Measurements from ENCODE around the gene TRMT112. TPM values are rescaled to one million over a fixed set of nuclear protein-coding genes. Genes with fewer than 3 reads are reported as not detected.
A peak's percentile ranks its signal among the peaks of the same experiment; 100 is the strongest.

TRMT112 gene
- total and polyA plus RNA-seq, 11 donors, result 80.0 to 186 (median 107) TPM

DNA sequence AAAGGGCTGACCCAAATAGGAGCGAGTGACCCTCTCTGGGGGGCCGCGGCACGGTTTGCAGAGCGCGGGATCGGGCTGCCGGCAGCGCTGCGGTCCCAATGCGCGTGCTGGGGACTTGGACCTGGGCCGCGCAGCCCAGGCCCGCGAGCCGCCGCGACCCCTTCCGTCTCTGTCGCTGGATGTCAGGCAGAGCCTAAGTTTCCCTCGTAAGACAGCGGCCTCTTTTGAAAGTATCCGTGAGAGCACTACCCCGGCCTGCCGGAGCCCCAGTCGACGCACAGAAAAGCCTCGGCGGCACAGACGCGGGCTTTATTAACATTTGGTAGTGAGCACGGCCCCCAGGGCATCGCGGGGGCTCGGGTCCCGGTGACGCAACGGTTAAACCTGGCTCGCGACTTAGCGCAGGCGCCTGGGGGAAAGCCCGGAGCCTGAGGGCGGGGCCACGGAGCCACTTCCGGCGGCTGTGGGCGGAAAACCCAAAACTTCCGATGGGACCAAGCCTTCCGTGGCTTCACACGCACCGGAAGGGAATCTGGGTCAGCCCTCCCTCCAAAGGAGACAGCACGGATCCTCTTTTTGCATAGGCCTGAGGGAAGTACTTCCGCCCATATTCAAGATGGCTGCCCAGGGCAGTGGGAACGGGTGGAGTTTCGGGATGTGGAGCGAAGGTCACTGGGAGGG is 47.7 kb downstream of the TRMT112 start:
- Histone ChIP-seq H3K36me3 (peaks cover 0 to 24% (median 16%) of the 10 kb centered on the region in 9 donors), H3K9me3 (no peaks in the 10 kb centered on the region), H3K27ac (peak overlapping the region; percentile 86 to 100 (median 97)), H3K27me3 (no peaks in the 10 kb centered on the region), H3K4me3 (peak overlapping the region; percentile 63 to 98 (median 80)), H3K4me1 (peaks cover 2 to 51% (median 33%) of the 10 kb centered on the region in 12 donors)
- DNase-seq (peak; percentile 98 to 99 (median 98)), ATAC-seq (peak; percentile 86 to 91 (median 90))
- whole genome bisulfite sequencing, 4 donors, result 0 to 1% (median 0%) methylated on average over 25 to 58 of the region's 58 CpGs
- TF ChIP-seq POLR2A (IDR thresholded peaks at IDR 0.05), result peak in 1 of 2 donors; percentile 50
- TF ChIP-seq, protein P1, sequence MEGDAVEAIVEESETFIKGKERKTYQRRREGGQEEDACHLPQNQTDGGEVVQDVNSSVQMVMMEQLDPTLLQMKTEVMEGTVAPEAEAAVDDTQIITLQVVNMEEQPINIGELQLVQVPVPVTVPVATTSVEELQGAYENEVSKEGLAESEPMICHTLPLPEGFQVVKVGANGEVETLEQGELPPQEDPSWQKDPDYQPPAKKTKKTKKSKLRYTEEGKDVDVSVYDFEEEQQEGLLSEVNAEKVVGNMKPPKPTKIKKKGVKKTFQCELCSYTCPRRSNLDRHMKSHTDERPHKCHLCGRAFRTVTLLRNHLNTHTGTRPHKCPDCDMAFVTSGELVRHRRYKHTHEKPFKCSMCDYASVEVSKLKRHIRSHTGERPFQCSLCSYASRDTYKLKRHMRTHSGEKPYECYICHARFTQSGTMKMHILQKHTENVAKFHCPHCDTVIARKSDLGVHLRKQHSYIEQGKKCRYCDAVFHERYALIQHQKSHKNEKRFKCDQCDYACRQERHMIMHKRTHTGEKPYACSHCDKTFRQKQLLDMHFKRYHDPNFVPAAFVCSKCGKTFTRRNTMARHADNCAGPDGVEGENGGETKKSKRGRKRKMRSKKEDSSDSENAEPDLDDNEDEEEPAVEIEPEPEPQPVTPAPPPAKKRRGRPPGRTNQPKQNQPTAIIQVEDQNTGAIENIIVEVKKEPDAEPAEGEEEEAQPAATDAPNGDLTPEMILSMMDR (IDR thresholded peaks at IDR 0.05), result peak in 5 of 12 donors; percentile 6 to 53 (median 12)
- intact Hi-C loops (cut with DNase I), result loop anchor here in 5 of 10 donors (1.0 to 2.0 kb wide), 7 partner anchors 16 to 36 kb away; partner anchors contain the start of genes ESRRA (in 3 of the 5), GPR137 (in 3 of the 5), FKBP2 (in 2 of the 5) and PLCB3 (in 2 of the 5)

DNA sequence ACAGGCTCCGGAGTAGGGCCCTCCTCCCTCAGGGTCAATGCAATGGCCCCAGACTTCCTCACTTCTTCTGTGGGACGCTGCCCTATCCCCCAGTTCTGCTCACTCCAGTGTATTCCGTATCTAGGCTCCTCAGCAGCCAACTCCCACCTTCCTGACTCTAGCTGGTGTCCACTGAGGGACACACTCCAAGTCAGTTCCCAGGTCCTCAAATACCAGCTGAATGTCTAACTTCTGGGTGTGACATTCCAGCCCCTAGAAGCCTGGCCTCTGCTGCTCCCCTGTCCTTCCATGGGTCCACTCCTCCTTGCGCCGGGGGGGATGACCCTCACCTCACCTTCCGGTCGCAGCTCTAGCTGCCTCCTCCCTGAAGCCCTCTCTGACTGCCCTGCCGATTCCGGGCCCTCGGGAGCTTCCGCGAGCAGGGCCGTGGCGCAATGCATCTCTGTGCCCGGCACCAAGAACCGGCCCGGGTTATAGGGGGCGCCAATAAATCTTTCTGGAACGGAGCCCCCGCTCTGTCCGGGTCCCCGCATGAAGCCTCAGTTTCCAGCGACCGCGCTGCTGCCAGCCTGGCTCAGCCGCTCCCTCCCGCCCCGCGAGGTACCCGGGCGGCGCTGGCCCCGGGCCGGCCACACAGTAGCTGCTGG is 48.3 kb downstream of the TRMT112 start:
- TF ChIP-seq, protein P1 (IDR thresholded peaks at IDR 0.05), result peak in 1 of 12 donors; percentile 12
- no peak for TF ChIP-seq POLR2A (IDR thresholded peaks at IDR 0.05)
- no peaks in the 10 kb centered on the region for H3K9me3 ChIP-seq
- WGBS, 4 donors, result 0 to 2% (median 1%) methylated on average over 14 to 34 of the region's 34 CpGs
- intact Hi-C loops (cut with DNase I), result loop anchor here in 4 of 10 donors (1.0 to 2.0 kb wide), 3 partner anchors 18 to 22 kb away; partner anchors contain the start of genes PLCB3 (in 3 of the 4) and PPP1R14B (in 1 of the 4)
- peak overlapping the region; percentile 63 to 95 (median 79) for H3K4me3 ChIP-seq
- peak in 2 of 4 donors; percentile 7 to 27 for ATAC-seq
- peaks cover 0 to 31% (median 20%) of the 10 kb centered on the region in 9 donors for H3K36me3 ChIP-seq
- DNase-seq, result peak; percentile 59 to 84 (median 80)
- H3K4me1 ChIP-seq, result peaks cover 2 to 51% (median 33%) of the 10 kb centered on the region in 12 donors
- H3K27me3 ChIP-seq, result no peaks in the 10 kb centered on the region
- peak overlapping the region; percentile 86 to 100 (median 97) for H3K27ac ChIP-seq

DNA sequence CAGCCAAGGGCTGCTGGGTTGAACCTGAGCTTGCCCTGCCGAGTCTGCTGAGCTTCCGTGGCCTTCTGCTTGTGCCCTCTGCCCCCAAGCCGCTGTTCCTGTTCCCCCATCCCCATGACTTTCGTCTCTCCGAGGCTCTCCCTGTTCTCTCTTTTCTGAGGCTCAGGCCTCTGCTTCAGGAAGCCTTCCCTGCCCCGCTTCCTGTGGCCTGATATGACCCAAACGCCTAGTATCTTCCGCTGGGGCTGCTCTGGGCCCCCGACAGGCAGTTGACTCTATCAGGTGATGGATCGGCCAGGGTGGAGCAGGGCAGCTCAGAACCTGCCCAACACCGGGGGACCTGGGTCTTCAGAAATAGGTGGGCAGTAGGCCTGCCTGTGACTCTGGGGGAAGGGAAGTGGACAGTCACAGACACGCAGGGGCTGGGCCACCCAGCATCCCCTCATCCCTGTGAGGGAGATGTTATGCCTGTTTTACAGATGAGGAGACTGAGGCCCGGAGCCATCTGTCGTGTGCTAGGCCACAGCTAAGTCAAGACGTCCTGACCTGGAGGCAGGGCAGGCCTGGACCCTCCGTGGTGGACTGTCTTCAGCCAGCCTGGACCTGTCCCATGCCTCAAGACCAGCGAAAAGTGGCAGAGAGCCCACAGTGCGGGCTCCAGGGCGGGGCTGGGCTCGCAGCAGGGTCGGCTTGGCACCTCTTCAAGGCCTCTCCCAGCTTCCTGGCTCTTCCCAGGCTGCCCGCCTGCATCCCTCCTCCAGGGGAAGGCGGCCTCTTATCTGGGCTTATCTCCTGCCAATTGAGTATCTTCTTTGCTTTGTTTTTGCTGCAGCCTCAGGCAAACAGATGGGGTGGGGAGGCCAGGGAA is 49.1 kb downstream of the TRMT112 start:
- H3K27me3 ChIP-seq, result no peaks in the 10 kb centered on the region
- peak overlapping the region; percentile 63 to 95 (median 79) for H3K4me3 ChIP-seq
- H3K9me3 ChIP-seq, result no peaks in the 10 kb centered on the region
- peaks cover 0 to 38% (median 28%) of the 10 kb centered on the region in 9 donors for H3K36me3 ChIP-seq
- intact Hi-C loops (cut with DNase I), result loop anchor here in 3 of 10 donors (1.0 to 2.0 kb wide), 3 partner anchors 17 to 21 kb away; partner anchors contain the start of genes PLCB3 (in 2 of the 3) and PPP1R14B (in 1 of the 3)
- no peak for TF ChIP-seq POLR2A (IDR thresholded peaks at IDR 0.05)
- TF ChIP-seq, protein P1 (IDR thresholded peaks at IDR 0.05), result no peak
- WGBS, 4 donors, result 26 to 39% (median 36%) methylated on average over 21 to 23 of the region's 23 CpGs
- peak in 2 of 4 donors; percentile 0 for ATAC-seq
- H3K27ac ChIP-seq, result peak overlapping the region; percentile 86 to 100 (median 97)
- peak in 4 of 5 donors; percentile 68 to 76 (median 71) for DNase-seq
- H3K4me1 ChIP-seq, result peaks cover 2 to 44% (median 33%) of the 10 kb centered on the region in 12 donors
